ENCODE data around the gene MOV10L1.
A peak's percentile ranks its signal among the peaks of the same experiment; 100 is the strongest.
"Not testable (repeated sequence)": the region's sequence is repeated elsewhere in the genome, so short reads cannot be mapped to it uniquely, and the experiment has no call there.

Gene MOV10L1

GRCh38 chr22:50199829-50200460 lies 110.1 kb downstream of the MOV10L1 start:
- DNase-seq (ENCODE audit: low read depth in 2 of 3, low spot score in 1 of 3) = no peak

- DNase-seq (ENCODE audit: low read depth in 2 of 3, low spot score in 1 of 3) = peak; percentile 83 to 94 (median 84)
Observed at GRCh38 chr22:50200461-50201190, 110.8 kb downstream of the MOV10L1 start, which contains the start of gene SELENOO. TSS of gene SELENOO (plus strand) at chr22:50201011. CDS start at chr22:50201037, 26 bp downstream.

- no peak for DNase-seq (ENCODE audit: low read depth in 2 of 3, low spot score in 1 of 3)
Observed at GRCh38 chr22:50201191-50202129, 111.7 kb downstream of the MOV10L1 start.

- no peak for DNase-seq (ENCODE audit: low read depth in 2 of 3, low spot score in 1 of 3)
Observed at GRCh38 chr22:50202130-50202666, 112.4 kb downstream of the MOV10L1 start.

- DNase-seq (ENCODE audit: low read depth in 2 of 3, low spot score in 1 of 3) = no peak
Observed at GRCh38 chr22:50203288-50203687, 113.5 kb downstream of the MOV10L1 start.

- DNase-seq (ENCODE audit: low read depth in 2 of 3, low spot score in 1 of 3) = no peak
Observed at GRCh38 chr22:50204571-50204970, 114.8 kb downstream of the MOV10L1 start.

- not testable (repeated sequence) for DNase-seq (ENCODE audit: low read depth in 2 of 3, low spot score in 1 of 3)
Observed at GRCh38 chr22:50204998-50205397, 115.2 kb downstream of the MOV10L1 start.

- no peak for DNase-seq (ENCODE audit: low read depth in 2 of 3, low spot score in 1 of 3)
Observed at GRCh38 chr22:50205781-50206569, 116.2 kb downstream of the MOV10L1 start.

GRCh38 chr22:50206599-50206998 lies 116.8 kb downstream of the MOV10L1 start:
- no peak for DNase-seq (ENCODE audit: low read depth in 2 of 3, low spot score in 1 of 3)

- DNase-seq (ENCODE audit: low read depth in 2 of 3, low spot score in 1 of 3) = no peak
Observed at GRCh38 chr22:50207383-50208140, 117.8 kb downstream of the MOV10L1 start.

- no peak for DNase-seq (ENCODE audit: low read depth in 2 of 3, low spot score in 1 of 3)
Observed at GRCh38 chr22:50208430-50208938, 118.7 kb downstream of the MOV10L1 start.

GRCh38 chr22:50208939-50209892 lies 119.4 kb downstream of the MOV10L1 start:
- DNase-seq (ENCODE audit: low read depth in 2 of 3, low spot score in 1 of 3) = no peak

GRCh38 chr22:50209893-50210292 lies 120.1 kb downstream of the MOV10L1 start:
- peak; percentile 37 to 61 (median 60) for DNase-seq (ENCODE audit: low read depth in 2 of 3, low spot score in 1 of 3)

GRCh38 chr22:50210378-50211139 lies 120.8 kb downstream of the MOV10L1 start:
- no peak for DNase-seq (ENCODE audit: low read depth in 2 of 3, low spot score in 1 of 3)

- no peak for DNase-seq (ENCODE audit: low read depth in 2 of 3, low spot score in 1 of 3)
Observed at GRCh38 chr22:50211147-50211546, 121.3 kb downstream of the MOV10L1 start.
